K562 (cell line): ENCODE measurements around the gene UBL7. TPM values are rescaled to one million over a fixed set of nuclear protein-coding genes. Genes with fewer than 3 reads are reported as not detected.

Experiments used
- E2F3 ChIP-seq: fragments of 250-450 bp; sonication (Bioruptor Pico); IDR thresholded peaks from 2 replicates; pipeline ENCODE4 v1.4.0; 2020; ENCODE audit warnings: mild to moderate bottlenecking
- EGR1 ChIP-seq: fragments of 450-650 bp; conservative IDR thresholded peaks from 2 replicates; pipeline ENCODE4 v1.6.1; 2017; ENCODE audit warnings: mild to moderate bottlenecking
- FOXJ3 ChIP-seq: sonication (generic); formaldehyde crosslinking; IDR thresholded peaks from 2 replicates; pipeline ENCODE4 v1.4.0; 2020; ENCODE audit warnings: mild to moderate bottlenecking, missing genetic modification reagents
- FOXM1 ChIP-seq, 2 experiments: fragments of 450-650 bp in 1 of 2; sonication (generic) in 1 of 2; formaldehyde crosslinking in 1 of 2; IDR thresholded peaks; 2 replicates each; pipeline versions ENCODE4 v1.6.1 to v1.9.0; 2017 to 2022; ENCODE audit warnings: low read depth in 2 of 2, mild to moderate bottlenecking in 2 of 2, missing genetic modification reagents in 1 of 2, moderate library complexity in 1 of 2
- JUNB ChIP-seq: fragments of 450-650 bp; formaldehyde crosslinking; conservative IDR thresholded peaks from 2 replicates; pipeline ENCODE4 v1.4.0; 2020; ENCODE audit warnings: mild to moderate bottlenecking
- MEIS2 ChIP-seq: fragments of 450-650 bp; IDR thresholded peaks from 2 replicates; pipeline ENCODE4 v1.6.1; 2014; ENCODE audit warnings: mild to moderate bottlenecking; ENCODE audit not compliant: partially characterized antibody
- RHOXF2B ChIP-seq: fragments of 250-450 bp; sonication (Bioruptor Pico); conservative IDR thresholded peaks from 2 replicates; pipeline ENCODE4 v1.5.1; 2021
- RNF219 ChIP-seq: fragments of 250-450 bp; sonication (Bioruptor Pico); IDR thresholded peaks from 2 replicates; pipeline ENCODE4 v1.5.0; 2022; ENCODE audit warnings: mild to moderate bottlenecking
- STAT6 ChIP-seq: sonication (generic); formaldehyde crosslinking; IDR thresholded peaks from 2 replicates; pipeline ENCODE4 v1.8.1; 2023; ENCODE audit warnings: mild to moderate bottlenecking, missing genetic modification reagents
- TCFL5 ChIP-seq: fragments of 250-450 bp; sonication (Bioruptor Pico); conservative IDR thresholded peaks from 2 replicates; pipeline ENCODE4 v1.6.1; 2021; ENCODE audit warnings: mild to moderate bottlenecking, moderate library complexity, matching md5 sums
- ZEB2 ChIP-seq: fragments of 450-650 bp; IDR thresholded peaks from 2 replicates; pipeline ENCODE4 v1.6.1; 2016
- ZMIZ1 ChIP-seq, 2 experiments: fragments of 150-350 bp in 1 of 2; IDR thresholded peaks; 2 replicates each; pipeline ENCODE4 v1.6.1; 2012 to 2016; ENCODE audit warnings: low read depth in 2 of 2, low read length in 2 of 2, mild to moderate bottlenecking in 1 of 2, moderate library complexity in 1 of 2
- ZNF263 ChIP-seq: sonication (generic); formaldehyde crosslinking; IDR thresholded peaks from 2 replicates; pipeline ENCODE4 v1.8.0; 2022; ENCODE audit warnings: mild to moderate bottlenecking, missing genetic modification reagents, borderline replicate concordance
- ZNF717 ChIP-seq: fragments of 250-450 bp; sonication (Bioruptor Pico); IDR thresholded peaks from 2 replicates; pipeline ENCODE4 v1.5.0; 2021
- polyA plus RNA-seq, 8 experiments: library from polyadenylated mRNA; depleted of rRNA in 4 of 8; stranded (reverse) in 5 of 8; unstranded in 3 of 8; fragments of >200 nt; fragmentation: Nextera tagmentation in 2 of 8; fragmentation: Illumina TruSeq in 1 of 8; extraction: Ambion mirVana in 2 of 8; extraction: Trizol in 1 of 8; gene quantifications; 2 replicates each; pipeline versions ENCODE4 v1.2.1 to v1.2.3, GENCODE V29; 2011 to 2014; ENCODE audit warnings: inconsistent platforms in 1 of 8, missing spikeins in 1 of 8
- total RNA-seq, 7 experiments: library from RNA; depleted of rRNA in 6 of 7; stranded (reverse); fragments of >200 nt in 6 of 7; fragmentation: Illumina TruSeq in 2 of 7; extraction: Trizol in 2 of 7; gene quantifications; 2 replicates each; pipeline versions ENCODE4 v1.2.1 to v1.2.3, GENCODE V29; 2011 to 2021; ENCODE audit warnings: low replicate concordance in 1 of 7
- TF ChIP-seq, protein P1 (sequence below): fragments of 450-650 bp; IDR thresholded peaks from 2 replicates; pipeline ENCODE4 v1.7.0; 2016; ENCODE audit warnings: borderline replicate concordance
- TF ChIP-seq, protein P2 (sequence below): fragments of 450-650 bp; IDR thresholded peaks from 2 replicates; pipeline ENCODE4 v1.6.1; 2016

UBL7 gene
- total and polyA plus RNA-seq, 9 of the 15 experiments (the other 6 are each of a cell fraction or from before 2014, with no cell fraction given) = 19.2 to 63.4 (median 44.9) TPM

GRCh38 chr15:74489518-74490338 lies 28.8 kb upstream of the UBL7 start (continued):
- TF ChIP-seq, protein P1, sequence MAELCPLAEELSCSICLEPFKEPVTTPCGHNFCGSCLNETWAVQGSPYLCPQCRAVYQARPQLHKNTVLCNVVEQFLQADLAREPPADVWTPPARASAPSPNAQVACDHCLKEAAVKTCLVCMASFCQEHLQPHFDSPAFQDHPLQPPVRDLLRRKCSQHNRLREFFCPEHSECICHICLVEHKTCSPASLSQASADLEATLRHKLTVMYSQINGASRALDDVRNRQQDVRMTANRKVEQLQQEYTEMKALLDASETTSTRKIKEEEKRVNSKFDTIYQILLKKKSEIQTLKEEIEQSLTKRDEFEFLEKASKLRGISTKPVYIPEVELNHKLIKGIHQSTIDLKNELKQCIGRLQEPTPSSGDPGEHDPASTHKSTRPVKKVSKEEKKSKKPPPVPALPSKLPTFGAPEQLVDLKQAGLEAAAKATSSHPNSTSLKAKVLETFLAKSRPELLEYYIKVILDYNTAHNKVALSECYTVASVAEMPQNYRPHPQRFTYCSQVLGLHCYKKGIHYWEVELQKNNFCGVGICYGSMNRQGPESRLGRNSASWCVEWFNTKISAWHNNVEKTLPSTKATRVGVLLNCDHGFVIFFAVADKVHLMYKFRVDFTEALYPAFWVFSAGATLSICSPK = no peak
- TF ChIP-seq EGR1 = peak; percentile 35
- TF ChIP-seq STAT6 (CRISPR knock-in tag) = no peak
- no peak for TF ChIP-seq ZMIZ1 (IDR thresholded peaks at IDR 0.05; ENCODE audit: low read depth in 2 of 2, low read length in 2 of 2)
- TF ChIP-seq, protein P2, sequence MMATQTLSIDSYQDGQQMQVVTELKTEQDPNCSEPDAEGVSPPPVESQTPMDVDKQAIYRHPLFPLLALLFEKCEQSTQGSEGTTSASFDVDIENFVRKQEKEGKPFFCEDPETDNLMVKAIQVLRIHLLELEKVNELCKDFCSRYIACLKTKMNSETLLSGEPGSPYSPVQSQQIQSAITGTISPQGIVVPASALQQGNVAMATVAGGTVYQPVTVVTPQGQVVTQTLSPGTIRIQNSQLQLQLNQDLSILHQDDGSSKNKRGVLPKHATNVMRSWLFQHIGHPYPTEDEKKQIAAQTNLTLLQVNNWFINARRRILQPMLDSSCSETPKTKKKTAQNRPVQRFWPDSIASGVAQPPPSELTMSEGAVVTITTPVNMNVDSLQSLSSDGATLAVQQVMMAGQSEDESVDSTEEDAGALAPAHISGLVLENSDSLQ = peak; percentile 52
- peak; percentile 21 for TF ChIP-seq MEIS2
- TF ChIP-seq RNF219 (CRISPR knock-in tag) = no peak
- TF ChIP-seq ZNF263 = peak; percentile 37; the same call in 1 of the 2 replicates
- no peak for TF ChIP-seq TCFL5 (CRISPR knock-in tag)
- TF ChIP-seq FOXJ3 (CRISPR knock-in tag) = no peak
- no peak for TF ChIP-seq ZNF717 (CRISPR knock-in tag)
- peak; percentile 48; the same call in 1 of the 2 replicates for TF ChIP-seq ZEB2
- no peak for TF ChIP-seq JUNB
- TF ChIP-seq FOXM1 (IDR thresholded peaks at IDR 0.05; ENCODE audit: low read depth) = no peak
- no peak for TF ChIP-seq FOXM1 (CRISPR knock-in tag; IDR thresholded peaks at IDR 0.05; ENCODE audit: low read depth)
- TF ChIP-seq RHOXF2B (CRISPR knock-in tag) = no peak
- TF ChIP-seq E2F3 (CRISPR knock-in tag) = no peak
